Effector CD4-positive, alpha-beta T cell (primary cell): Measurements from ENCODE around the gene EEA1.
A peak's percentile ranks its signal among the peaks of the same experiment; 100 is the strongest.

ENCODE experiments used
- DNase-seq: peaks from one replicate; pipeline ENCODE4 v3.0.0-alpha.2; 2020

EEA1 gene

DNA sequence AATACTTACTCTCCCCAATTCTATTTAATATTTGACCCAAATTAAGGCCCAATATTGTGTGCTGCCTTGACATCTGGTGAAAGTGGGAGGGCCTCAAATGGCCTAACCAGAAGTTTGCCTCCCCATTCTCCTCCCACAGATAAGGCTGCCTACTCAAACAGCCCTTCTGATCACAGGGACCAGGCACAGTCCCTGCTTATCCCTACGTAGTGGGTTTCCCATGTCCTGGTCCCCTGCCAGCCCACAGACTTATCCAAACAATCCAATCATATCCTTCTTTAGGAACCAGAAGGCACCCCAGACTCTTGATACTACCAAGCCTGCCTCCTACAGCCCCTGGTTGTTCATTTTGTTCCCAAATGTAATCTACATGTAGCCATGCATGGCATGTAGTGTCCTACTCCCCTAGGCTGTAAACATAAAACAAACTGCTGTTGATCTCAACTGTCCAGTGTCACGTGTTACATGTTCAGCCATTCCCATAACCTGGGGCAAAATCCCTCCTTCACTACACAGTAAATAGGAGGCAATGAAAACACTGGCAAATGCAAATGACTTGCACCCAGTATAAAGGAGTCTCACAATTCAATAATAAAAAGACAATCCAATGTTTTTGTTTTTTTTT, 49.3 kb downstream of the EEA1 start:
- DNase-seq, result no peak

DNA sequence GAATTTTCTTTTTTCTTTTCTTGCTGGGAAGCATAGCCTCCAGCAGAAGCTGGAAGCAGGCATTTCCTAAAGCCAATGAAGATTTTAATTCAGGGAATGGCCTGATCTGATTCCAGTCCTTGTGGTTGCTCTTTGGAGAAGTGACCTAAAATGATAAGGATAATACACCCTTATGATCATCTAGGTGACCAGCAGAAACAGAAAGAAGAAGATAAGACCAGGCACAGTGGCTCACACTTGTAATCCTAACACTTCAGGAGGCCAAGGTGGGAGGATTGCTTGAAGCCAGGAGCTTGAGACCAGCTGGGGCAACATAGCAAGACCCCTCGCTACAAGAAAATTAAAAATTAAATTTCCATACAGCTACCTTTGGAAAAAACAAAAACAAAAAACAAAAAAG, 51.2 kb downstream of the EEA1 start:
- no peak for DNase-seq

DNA sequence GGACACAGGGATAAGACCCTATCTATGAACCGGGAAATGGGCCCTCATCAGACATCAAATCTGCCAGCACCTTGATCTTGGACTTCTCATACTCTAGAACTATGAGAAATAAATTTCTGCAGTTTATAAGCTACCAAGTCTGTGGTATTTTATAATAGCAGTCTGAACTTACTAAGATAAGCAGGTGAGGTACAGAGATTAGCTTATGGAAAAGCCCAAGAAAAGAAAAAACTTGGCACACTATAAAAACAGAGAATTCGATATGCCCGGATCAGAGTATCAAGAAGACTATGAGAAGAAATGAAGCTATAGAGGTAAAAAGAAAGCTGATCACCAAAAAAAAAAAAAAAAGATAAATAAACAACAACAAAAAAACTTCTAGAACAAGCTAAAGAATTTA, 52.6 kb downstream of the EEA1 start:
- no peak for DNase-seq

DNA sequence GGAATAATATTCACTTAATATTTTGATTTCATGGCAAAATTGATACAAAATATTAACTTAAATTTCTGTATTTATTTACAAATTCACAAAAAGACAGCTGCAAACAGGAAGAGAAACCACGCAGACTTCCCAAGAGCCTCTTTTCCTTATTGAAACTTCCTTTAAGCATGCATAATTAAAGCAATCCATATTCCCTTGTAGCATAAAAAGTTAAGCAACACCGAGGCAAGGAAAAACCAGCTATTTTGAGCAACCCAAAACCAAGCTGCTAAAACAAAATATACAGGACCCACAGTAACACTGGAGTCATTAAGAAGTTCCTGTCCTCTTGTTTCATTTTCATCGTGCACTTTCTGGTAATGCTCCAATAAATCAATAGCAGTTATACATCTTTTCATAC, 58.0 kb downstream of the EEA1 start:
- no peak for DNase-seq

DNA sequence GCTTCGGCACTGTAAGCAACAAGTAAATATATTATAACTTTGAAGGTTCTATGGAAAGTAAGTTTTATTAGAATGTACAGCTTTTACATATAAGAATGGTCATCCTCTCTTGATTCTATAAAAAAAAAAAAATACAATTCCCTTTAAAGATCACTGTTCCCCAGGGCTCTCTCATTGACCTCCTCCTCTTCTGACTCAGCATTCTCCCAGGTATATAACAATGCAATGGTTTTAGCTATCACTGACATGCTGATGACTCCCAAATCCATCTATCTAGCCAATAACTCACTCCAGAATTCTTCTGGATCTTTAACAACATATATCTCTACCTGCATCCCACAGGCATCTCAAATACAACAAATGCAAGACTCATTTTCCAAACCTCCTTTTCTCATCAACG, 62.7 kb downstream of the EEA1 start:
- no peak for DNase-seq

DNA sequence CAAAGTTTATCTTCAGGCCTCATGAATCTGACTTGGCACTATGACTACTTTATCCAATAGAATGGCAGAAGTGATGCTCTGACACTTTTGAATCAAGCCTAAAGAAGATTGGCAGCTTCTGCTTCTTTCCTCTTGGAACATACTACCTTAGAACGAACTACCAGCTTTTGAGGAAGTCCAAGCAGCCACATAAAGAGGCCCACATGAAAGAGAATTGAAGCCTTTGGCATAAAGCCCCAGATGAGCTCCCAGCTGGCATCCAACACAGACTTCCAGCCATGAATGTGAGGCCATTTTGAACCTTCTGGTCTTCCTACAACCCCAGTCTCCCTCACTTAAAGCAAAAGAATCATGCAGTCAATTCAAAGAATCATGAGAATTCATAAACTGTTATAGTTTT, 65.8 kb downstream of the EEA1 start:
- no peak for DNase-seq

DNA sequence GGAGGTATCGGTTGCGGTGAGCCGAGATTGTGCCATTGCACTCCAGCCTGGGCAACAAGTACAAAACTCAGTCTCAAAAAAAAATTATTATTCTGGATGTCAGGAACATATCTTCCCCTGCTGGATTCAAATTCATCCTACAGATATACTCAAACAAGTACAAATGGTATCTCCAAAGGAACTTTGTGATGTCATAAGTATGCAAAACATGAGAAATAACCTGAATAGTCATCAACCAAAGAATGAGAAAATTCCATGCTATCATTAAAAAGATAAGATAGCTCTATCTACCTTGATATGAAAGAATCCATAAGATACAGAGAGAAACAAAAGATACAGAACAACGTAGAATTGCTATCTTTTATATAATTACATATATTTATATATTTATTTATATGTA, 67.7 kb downstream of the EEA1 start:
- DNase-seq, result no peak

DNA sequence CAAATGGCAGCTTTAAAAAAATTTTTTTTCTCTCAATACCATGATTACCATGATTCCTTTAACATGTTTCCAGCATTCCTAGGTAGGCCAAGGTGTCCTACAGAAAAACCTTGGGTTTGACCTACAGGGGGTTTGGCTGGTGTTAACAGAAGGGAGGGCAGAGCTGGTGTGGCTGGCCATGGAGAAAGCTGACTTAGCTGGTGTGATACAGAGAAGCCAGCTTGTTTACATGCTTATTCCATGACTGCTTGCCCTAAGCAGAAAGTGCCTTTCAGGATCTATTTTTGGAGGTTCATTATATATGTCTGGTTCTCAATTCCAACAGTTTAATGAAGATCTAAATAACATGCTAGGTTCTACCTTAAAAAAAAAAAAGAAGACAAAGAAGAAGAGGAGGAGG, 68.6 kb downstream of the EEA1 start:
- no peak for DNase-seq

DNA sequence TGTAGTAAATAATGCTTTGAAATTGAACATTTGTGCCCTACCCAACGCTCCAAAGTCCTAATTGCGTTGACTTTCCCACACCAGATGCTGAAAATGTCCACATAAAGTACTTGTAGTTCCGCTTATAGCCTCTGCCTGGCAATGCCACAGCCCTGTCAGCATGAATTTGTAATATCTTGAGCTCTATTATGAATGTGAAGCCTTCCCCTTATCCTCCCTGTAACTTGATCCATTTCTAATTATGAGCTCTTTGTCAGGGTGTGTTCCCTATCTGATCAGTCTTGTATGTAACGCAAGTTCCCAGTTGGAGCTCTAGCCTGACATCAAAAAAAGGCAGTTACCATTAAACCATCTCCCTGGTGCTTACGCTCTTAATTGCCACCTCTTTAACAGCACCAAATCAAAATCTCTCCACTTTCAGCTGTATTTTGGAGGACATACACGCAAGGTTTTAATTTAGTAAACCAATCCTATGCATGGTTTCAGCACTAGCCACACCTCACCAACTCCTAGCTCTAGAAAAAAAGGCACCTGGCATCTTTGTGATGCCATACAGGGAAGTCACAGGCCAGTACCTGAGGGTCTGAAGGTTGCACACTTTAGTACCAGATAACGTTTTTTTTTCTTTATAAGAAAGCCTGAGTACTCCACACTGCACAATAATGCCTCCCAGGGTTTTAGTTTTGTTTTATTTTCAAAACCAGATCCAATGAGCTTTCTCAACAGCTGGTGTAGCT, 69.3 kb downstream of the EEA1 start:
- DNase-seq, result no peak

DNA sequence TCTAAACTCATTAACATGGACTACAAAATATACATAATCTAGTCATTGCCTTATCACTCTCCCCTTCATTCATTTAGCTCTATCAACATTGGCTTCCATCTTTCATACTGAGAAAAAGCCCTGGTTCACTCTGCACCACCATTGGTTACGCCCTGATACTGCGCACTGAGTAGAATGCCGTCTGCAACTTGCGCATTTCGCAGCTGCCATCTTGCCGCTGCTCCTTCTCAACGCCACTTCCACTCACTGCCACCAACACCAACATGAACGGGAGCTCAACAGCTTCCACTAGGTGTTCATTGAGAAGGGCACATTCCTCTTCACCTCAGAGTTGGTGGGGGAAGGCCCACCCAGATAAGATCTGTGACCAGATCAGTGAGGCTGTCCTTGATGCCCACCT, 71.3 kb downstream of the EEA1 start:
- DNase-seq, result no peak

DNA sequence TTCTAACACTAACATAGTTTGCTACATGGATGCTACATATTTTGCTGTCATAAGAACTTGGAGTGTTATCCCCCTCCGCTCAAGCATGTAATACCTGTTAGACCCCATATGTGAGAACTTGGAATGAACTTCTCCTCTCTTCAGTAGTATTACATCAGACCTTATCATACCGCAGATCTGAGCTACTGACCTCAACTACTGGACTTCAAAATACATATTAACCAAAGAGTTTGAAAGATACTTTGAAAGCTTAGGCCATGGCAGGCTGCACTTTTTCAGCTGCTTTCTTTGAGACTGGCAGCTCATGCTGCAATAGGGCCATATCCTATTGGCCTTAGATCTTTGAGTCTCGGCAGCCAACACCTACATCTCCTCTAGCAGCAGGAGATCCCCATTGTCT, 74.8 kb downstream of the EEA1 start:
- no peak for DNase-seq

DNA sequence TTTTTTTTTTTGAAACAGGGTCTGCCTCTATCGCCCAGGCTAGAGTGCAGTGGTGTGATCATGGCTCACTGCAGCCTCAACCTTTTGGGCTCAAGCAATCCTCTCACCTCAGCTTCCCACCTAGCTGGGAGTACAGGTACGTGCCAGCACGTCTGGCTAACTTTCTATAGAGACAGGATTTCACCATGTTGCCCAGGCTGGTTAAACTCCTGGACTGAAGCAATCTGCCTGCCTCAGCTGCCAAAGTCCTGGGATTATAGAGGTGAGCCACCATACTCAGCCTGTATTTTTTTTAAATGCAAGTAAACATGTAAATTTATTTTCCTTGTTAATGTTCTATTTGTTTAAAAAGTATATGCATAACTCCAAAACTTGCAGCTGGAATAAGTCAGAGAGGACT, 80.4 kb downstream of the EEA1 start:
- DNase-seq, result no peak

DNA sequence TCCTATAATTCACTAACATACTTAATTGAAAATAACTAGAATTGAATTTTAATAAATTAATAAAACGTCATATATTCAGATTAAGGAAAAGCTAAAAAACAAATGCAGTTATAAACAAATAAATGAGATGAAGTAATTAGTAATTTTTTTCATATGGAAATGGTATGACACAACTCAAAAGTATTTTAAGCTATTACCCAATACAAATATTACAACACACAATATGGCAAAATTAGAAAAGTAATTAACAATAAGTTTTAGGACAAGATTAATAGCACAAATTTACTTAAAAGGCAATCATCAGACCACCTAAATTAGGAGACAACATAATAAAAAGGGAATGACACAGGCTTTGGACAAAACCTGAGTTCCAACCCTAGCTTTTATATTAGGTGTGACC, 81.7 kb downstream of the EEA1 start:
- DNase-seq, result no peak

DNA sequence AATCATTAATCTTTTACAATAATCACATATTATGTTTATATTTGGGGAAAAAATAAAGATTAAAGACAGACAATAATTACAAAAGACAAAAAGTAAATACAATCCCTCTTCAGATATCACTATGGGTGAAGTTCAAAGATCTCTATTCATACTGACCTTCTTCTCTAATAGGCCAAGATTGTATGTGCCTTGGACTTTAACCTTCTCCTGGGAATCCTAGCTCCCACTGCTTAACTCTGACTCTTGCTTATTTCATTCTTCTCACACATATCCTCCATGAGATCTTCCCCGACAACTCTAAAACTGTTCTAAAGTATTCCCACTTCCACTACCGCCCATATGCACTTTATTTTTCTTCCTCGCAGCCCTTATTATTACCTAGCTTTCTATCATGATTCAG, 83.8 kb downstream of the EEA1 start:
- no peak for DNase-seq

DNA sequence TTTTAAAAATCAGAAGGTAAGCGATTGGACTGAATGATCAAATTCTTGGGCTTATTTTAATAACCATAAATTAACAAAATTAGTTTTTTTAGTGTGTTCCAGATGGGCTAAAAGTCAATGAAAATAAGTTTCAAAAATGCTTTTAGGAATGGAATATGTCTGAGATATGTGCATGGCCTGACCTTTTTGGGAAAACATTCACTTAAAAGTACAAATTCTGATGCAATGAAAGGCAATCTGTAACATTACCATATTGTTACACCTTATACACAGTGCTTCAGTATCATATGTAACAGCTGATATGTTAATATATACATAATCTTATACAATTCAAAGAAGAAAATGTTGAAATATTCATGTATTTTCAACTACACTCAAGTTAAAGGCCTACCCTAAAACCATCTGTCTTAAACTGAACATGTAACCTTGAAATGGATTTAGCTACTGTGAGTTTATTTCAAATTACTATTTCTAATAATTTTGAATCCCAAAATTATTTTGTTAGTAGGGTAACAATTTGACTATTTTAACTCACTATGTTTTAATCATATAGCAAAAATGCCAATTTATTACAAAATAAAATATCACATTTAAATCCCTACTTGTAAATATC, 84.8 kb downstream of the EEA1 start:
- no peak for DNase-seq

DNA sequence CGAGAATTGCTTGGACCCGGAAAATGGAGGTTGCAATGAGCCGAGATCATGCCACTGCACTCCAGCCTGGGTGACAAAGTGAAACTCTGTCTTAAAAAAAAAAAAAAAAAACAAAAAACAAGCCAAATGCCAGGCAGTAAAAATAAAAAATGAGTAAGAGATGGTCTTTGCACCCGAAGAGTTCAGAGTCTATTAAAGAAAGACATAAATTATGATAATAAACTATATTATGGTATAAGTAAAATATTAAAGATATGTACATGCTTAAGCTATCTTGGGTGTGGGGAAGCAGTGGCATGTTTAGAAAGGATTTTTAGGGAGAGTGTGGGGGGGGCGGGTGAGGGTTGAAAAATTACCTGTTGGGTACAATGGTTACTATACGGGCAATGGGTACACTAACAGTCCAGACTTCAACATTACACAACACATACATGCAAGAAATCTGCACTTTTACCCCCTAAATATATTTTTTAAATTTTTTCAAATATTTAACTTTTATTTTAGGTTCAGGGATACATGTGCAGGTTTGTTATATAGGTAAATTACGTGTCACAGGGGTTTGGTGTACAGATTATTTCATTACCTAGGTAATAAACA, 99.3 kb downstream of the EEA1 start:
- no peak for DNase-seq

DNA sequence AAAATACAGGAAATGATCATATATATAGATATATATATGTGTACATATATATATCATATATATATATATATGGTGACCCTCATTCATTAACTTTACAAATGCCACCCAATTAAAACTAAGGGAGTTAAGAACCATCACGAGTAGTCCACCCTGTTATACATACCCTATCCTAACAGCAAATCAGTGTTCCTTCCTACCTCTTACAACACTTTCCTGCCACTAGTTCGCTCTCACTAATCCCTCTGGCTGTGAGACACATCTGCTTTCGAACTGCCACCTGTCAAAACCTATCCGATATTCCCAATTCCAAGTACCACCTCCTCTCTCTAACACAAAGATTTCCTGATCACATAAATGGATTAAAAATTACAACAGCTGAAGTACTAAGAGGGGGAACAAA, 100.5 kb downstream of the EEA1 start:
- DNase-seq, result no peak

DNA sequence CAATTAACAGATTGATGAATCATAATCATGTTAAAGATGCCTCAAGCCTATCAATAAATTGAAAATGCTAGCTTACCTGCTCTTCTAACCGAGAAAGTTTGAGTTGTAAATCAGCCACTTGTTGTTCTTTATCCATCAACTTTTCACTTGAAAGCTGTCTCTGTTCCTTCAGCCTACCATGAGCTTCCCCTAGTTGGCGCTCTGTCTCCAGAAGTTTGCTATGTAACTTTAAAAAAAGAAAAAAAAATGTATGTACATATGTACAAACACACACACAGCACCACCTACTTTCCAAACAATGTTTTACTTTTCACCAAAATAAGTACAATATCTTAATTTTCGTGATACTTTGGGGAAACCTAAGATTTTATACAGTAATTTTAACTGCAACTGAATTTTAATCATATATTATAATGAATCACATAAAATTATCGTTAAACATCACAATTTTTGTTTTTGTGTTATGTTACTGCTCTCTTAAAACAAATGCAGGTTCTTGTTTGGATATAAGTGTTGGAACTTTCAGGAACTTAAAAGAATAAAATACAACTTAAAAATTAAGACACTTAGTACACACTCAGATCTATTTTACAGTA, 101.2 kb downstream of the EEA1 start:
- DNase-seq, result peak; percentile 2

DNA sequence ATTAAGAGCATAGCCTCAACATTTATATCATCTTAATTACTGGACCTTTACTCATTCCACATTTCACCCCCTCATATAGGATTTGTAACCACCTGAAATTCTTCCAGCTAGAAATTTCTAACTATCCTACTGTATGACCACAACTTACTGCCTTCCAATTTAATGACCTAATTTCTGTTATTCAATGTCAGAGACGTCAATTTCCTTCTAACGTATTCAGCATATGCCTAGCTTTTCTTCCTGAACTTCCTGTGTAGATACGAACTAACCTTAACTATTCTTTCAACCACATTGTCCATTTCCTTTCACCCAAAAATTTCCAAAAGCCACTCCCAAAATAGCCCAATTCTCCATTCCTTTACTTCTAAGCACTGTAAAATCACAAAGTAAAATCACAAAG, 108.0 kb downstream of the EEA1 start:
- DNase-seq, result no peak

DNA sequence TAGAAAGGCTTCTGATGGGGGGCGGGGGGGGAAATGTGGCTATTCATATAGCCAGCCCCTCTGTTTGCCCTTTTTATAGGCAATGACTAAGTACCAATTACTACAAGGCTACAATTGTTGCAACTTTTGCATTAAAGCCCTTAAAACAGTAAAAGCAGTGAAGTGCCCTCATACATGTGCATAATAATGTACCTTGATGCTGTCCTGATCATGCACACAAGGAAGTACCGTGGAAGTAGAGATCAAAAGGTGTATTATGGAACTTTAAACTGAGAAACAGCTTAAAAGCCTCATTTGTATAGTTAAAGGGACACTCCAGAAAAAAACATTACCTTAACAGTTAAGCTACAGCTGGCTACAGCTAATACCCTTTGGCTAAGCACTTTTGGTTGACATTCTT, 114.5 kb downstream of the EEA1 start:
- no peak for DNase-seq

DNA sequence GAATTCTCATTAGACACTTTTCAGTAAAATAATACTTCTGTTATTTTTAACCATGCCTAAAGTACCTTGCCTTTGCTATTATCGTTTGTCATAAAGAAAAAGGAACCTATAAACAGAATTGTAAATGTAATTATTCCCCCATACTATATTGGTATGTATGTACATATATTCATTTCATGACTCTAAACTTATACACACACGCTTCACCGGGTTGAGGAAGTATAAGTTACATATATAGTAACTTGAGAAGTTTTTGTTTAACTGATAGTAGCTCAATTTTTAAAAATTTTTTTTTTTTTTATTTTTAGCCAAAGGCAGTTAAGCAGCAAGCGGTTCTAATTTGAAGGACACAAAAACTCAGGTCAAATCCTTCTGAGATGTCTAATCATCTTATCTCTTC, 118.7 kb downstream of the EEA1 start:
- DNase-seq, result no peak

DNA sequence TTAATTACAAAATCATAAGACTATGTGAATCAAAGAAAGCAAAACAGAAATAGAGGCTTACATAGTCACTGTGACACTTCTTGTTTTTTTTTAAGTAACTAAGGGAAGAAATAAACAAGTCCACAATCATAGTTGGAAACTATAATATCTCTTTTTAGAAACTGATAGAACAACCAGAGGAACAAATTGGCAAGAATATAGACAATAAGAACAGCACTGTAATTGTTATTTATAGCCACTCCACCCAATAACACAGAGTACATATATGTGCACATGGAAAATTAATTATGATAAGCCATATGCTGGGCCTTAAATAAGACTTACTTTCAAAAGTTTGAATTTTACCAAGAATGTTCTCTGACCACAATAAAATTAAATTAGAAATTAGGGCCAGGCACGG, 125.2 kb downstream of the EEA1 start:
- no peak for DNase-seq

DNA sequence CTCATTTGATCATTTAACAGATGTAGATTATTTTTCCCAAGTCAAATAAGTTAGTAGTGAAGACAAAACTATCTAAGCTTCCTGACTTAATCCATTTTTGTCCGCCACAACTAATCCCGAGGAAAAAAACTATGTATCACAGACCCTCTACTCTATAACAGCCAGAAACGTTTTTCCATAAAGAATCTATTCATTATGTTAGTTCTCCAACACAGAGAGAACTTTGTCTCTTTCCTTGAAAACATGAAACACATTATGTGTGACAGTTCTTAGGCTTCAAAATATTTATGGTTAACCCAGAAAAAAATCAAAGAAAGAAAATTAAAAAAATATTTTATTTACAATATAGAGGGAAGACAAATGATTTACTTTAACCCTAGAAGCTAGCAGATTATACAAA, 126.2 kb downstream of the EEA1 start:
- no peak for DNase-seq

DNA sequence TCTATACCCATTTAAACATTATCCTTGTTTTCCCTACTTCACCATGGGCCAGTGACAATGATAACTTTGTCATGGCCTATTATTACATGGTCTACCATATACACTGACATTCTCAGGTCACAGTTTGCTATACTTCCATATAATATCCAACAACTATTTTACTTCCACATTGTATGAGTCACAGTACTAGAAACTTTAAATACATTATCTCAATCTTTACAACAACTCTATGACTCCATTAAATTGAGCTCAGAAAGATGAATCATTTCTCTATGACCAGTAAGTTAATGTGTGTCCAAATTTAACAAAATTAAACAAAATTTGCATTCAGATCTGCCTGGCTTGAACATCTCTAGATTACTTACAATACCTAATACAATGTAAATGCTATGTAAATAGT, 132.4 kb downstream of the EEA1 start:
- DNase-seq, result no peak
